Ovary (tissue), 9 donors: ENCODE results near the gene GPR142. TPM values are rescaled to one million over a fixed set of nuclear protein-coding genes. Genes with fewer than 3 reads are reported as not detected.

Experiments
- DNase-seq, 5 donors: peaks; one replicate each; pipeline ENCODE4 v3.0.0-alpha.2; 2019 to 2020
- H3K27ac ChIP-seq, 2 donors: fragments of 200-600 bp; one replicate each; pipeline versions ENCODE4 v1.5.1 to v1.8.0; 2019 to 2022
- H3K27me3 ChIP-seq: fragments of 200-600 bp; one replicate; pipeline ENCODE4 v1.8.0; 2022
- H3K36me3 ChIP-seq: fragments of 200-600 bp; sonication (generic); one replicate; pipeline ENCODE4 v1.5.1; 2019
- H3K4me1 ChIP-seq: one replicate; pipeline ENCODE4 v1.8.1; 2013; ENCODE audit warnings: mild to moderate bottlenecking, moderate library complexity; ENCODE audit not compliant: insufficient read depth
- H3K4me3 ChIP-seq: fragments of 200-600 bp; sonication (generic); one replicate; pipeline ENCODE4 v1.5.1; 2017
- H3K9me3 ChIP-seq, 2 donors: fragments of 200-600 bp in 1 of 2; sonication (generic) in 1 of 2; one replicate each; pipeline versions ENCODE4 v1.5.1 to v1.8.1; 2013 to 2019; ENCODE audit warnings: mild to moderate bottlenecking in 1 of 2, moderate library complexity in 1 of 2
- EP300 ChIP-seq: sonication (generic); formaldehyde crosslinking; IDR thresholded peaks from one replicate; pipeline ENCODE4 v1.6.1; 2017; ENCODE audit warnings: antibody characterized with exemption
- POLR2A ChIP-seq: fragments of 450-650 bp; IDR thresholded peaks from one replicate; pipeline ENCODE4 v1.6.1; 2017; ENCODE audit warnings: antibody characterized with exemption, mild to moderate bottlenecking, moderate library complexity
- WGBS, 3 donors: extraction: QIAGEN DNeasy Blood & Tissue Kit in 1 of 3; methylation state at CpG; one replicate each; pipeline versions ENCODE4 v1.1.5 to v1.1.7; 2013 to 2017; 5-methylcytosine and 5-hydroxymethylcytosine counted together
- intact Hi-C, 4 donors: fragments of 100-400 bp; cut with DNase I; formaldehyde crosslinking; loops; one replicate each; pipeline versions ENCODE4 v1.11.0 to v1.15.1; 2022 to 2023
- polyA plus RNA-seq, 2 donors: library from polyadenylated mRNA; stranded (reverse); fragments of 200-250 nt in 1 of 2; fragments of 350-450 nt in 1 of 2; fragmentation: Illumina TruSeq in 1 of 2; extraction: RNeasy Lipid Tissue Mini Kit (QIAGEN cat#74804) in 1 of 2; gene quantifications; one replicate each; pipeline ENCODE4 v1.2.3, GENCODE V29; 2013 to 2014
- total RNA-seq, 7 donors: library from RNA; depleted of rRNA in 2 of 7; stranded (reverse); fragments of >200 nt in 2 of 7; fragmentation: NEBNext Ultra II Directional in 3 of 7; extraction: Animal tissue kit (Norgen Biotek cat#: 25700) in 3 of 7; gene quantifications; one replicate each; pipeline versions ENCODE4 v1.1.0 to v1.2.4, GENCODE V29; 2016 to 2023
- TF ChIP-seq, protein P1 (sequence below), 3 donors: fragments of 450-650 bp in 2 of 3; fragments of 200-600 bp in 1 of 3; IDR thresholded peaks; one replicate each; pipeline versions ENCODE4 v1.5.1 to v1.8.0; 2016 to 2022; ENCODE audit warnings: antibody characterized with exemption in 3 of 3, mild to moderate bottlenecking in 1 of 3
- donor health status: DM: no; HTN: no; CAD: no; lungs with moderate emphysema.
- donor health status: DM: no; HTN: no; CAD: no.
- donor health status: Bipolar disorder and iron deficiency.
- donor health status: DM: yes; HTN: yes; CAD: no.
- donor health status: DM: no; HTN: no; CAD: no.
- donor health status: DM: yes; HTN: yes; CAD: no.

GPR142 gene
- total and polyA plus RNA-seq, 9 donors = 0.05 to 0.25 TPM; not detected in 7

DNA sequence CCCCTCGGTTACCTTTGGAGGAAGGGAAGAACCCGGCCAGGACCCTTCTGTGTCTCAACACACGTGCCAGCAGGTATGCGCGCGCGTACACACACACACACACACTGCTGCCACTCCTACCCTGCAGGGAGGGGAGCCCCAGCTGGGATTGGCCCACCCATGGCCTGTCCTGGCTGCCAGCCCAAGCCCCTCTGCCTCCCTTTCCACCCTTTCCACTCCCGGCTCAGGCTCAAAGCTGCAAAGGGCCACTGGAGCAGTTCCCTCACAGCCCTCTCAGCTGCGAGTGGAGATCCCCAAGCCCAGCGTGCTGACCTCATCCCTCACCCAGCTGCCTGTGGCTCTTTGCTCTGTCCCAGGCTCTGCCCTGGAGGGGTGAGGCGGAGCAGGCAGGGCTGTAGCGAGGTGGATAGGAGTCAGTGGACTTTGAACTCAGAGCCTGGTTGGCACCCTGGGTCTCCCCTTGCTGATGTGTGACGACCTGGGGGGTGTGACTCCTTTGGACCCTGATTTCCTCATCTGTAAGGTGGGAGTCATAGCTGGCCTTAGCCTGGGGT, 26.8 kb upstream of the GPR142 start:
- H3K36me3 ChIP-seq = no peaks in the 10 kb centered on the region
- DNase-seq = no peak
- TF ChIP-seq EP300 (no peak), POLR2A (no peak)
- TF ChIP-seq, protein P1, sequence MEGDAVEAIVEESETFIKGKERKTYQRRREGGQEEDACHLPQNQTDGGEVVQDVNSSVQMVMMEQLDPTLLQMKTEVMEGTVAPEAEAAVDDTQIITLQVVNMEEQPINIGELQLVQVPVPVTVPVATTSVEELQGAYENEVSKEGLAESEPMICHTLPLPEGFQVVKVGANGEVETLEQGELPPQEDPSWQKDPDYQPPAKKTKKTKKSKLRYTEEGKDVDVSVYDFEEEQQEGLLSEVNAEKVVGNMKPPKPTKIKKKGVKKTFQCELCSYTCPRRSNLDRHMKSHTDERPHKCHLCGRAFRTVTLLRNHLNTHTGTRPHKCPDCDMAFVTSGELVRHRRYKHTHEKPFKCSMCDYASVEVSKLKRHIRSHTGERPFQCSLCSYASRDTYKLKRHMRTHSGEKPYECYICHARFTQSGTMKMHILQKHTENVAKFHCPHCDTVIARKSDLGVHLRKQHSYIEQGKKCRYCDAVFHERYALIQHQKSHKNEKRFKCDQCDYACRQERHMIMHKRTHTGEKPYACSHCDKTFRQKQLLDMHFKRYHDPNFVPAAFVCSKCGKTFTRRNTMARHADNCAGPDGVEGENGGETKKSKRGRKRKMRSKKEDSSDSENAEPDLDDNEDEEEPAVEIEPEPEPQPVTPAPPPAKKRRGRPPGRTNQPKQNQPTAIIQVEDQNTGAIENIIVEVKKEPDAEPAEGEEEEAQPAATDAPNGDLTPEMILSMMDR (IDR thresholded peaks at IDR 0.05) = no peak
- H3K9me3 ChIP-seq = no peaks in the 10 kb centered on the region
- no peaks in the 10 kb centered on the region for H3K4me1 ChIP-seq
- 38 to 59% (median 42%) methylated on average over 13 of the region's 13 CpGs for WGBS, 3 donors
- no peaks in the 10 kb centered on the region for H3K27me3 ChIP-seq
- H3K27ac ChIP-seq = no peak overlapping the region
- no peak overlapping the region for H3K4me3 ChIP-seq
- intact Hi-C loops = no loop called here

DNA sequence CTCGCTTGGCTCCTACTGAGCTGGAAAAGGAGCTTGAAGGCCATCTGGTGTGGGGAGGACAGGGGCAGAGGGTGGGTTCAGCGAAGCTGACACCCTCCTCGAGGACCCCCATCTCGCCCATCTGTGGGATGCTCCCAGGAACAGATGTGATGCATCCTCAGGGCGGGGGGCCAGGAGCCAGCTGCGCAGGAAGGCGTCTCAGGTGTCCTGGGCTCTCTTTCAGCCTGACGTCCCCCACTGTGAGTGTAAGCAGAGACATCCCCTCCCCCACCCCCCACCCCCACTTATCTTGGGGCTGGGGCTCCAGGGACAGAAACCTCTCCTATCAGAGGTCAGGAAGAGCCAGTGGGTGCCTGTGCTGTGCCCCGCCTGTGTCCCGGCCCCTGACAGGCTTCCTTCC, 25.1 kb upstream of the GPR142 start:
- Histone ChIP-seq H3K36me3 (no peaks in the 10 kb centered on the region), H3K4me3 (no peak overlapping the region), H3K27ac (no peak overlapping the region), H3K27me3 (no peaks in the 10 kb centered on the region), H3K9me3 (no peaks in the 10 kb centered on the region), H3K4me1 (no peaks in the 10 kb centered on the region)
- TF ChIP-seq, protein P1 (IDR thresholded peaks at IDR 0.05) = no peak
- TF ChIP-seq POLR2A (no peak), EP300 (no peak)
- DNase-seq = no peak
- intact Hi-C loops = no loop called here
- 56 to 67% (median 63%) methylated on average over 6 to 10 of the region's 10 CpGs for WGBS, 3 donors

DNA sequence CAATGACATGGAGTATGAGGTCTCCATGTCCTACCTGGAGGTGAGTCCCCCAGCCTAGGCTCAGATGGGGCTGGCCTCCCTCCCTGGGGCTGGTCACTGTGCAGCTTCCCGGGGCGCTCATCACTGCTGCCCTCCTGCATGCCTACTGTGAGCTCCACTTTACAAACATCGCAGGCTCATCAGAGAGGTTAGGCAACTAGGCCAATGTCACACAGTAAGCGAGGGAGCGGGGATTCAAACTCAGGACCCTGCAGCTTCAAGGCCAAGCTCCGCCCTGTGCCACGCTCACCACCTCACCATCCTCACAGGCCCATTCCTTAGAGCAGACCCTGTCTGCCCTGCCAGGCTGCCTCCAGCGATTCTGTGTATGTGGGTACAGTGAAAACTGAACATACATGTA, 24.2 kb upstream of the GPR142 start:
- Histone ChIP-seq H3K4me1 (no peaks in the 10 kb centered on the region), H3K36me3 (no peaks in the 10 kb centered on the region), H3K27ac (no peak overlapping the region), H3K9me3 (no peaks in the 10 kb centered on the region), H3K4me3 (no peak overlapping the region), H3K27me3 (no peaks in the 10 kb centered on the region)
- TF ChIP-seq POLR2A = no peak
- TF ChIP-seq, protein P1 (IDR thresholded peaks at IDR 0.05) = no peak
- no peak for TF ChIP-seq EP300
- 78 to 96% (median 95%) methylated on average over 7 to 8 of the region's 8 CpGs for WGBS, 3 donors
- intact Hi-C loops = no loop called here
- DNase-seq = no peak

DNA sequence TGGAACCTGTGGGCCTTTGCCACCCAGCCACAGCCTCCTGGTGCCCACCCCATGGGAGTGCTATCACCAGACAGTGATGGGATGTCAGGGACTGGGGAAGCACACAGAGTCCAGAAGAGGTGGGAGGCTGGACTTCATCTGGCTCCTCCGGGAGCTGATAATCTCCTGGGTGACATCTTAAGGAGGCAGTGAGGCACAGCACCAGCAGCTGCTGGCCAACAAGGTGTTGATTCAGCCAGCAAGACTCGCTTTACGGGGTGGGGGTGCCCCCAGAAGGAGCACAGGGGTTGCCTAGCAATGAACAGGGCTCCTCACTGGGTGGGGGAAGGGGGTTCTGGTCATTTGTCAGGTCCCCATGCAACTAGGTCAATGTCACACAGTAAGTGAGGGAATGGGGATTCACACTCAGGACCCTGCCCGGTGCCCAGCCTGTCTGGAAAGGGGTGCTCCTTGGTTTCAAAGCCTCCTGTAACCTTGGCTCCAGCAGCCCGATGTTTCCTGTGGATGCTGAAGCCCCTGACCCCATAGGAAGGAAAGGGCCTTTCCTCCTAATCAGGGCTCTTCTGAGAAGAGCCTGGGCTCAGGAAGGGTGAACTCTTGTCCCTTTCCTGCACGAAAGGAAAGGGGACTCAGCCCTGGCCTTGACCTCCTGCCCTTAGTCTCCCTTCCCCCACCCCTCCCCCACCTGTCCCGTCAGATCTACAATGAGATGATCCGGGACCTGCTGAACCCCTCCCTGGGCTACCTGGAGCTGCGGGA, 23.6 kb upstream of the GPR142 start:
- Histone ChIP-seq H3K9me3 (no peaks in the 10 kb centered on the region), H3K4me1 (no peaks in the 10 kb centered on the region), H3K27me3 (no peaks in the 10 kb centered on the region), H3K27ac (no peak overlapping the region), H3K36me3 (no peaks in the 10 kb centered on the region), H3K4me3 (no peak overlapping the region)
- intact Hi-C loops = no loop called here
- no peak for TF ChIP-seq EP300
- TF ChIP-seq POLR2A = no peak
- TF ChIP-seq, protein P1 (IDR thresholded peaks at IDR 0.05) = no peak
- WGBS, 3 donors = 30 to 46% (median 44%) methylated on average over 9 of the region's 9 CpGs
- DNase-seq = no peak
